Activated CD4-positive, alpha-beta T cell treated with anti-CD3 and anti-CD28 coated beads, Interleukin-2, amount 50 U/mL, for 16 hours (primary cell): ENCODE measurements around the gene SCP2.
"Not testable (repeated sequence)": the region's sequence is repeated elsewhere in the genome, so short reads cannot be mapped to it uniquely, and the experiment has no call there.

Experiments used
- DNase-seq: peaks from one replicate; pipeline ENCODE4 v3.0.0-alpha.2; 2020

SCP2 gene

DNA sequence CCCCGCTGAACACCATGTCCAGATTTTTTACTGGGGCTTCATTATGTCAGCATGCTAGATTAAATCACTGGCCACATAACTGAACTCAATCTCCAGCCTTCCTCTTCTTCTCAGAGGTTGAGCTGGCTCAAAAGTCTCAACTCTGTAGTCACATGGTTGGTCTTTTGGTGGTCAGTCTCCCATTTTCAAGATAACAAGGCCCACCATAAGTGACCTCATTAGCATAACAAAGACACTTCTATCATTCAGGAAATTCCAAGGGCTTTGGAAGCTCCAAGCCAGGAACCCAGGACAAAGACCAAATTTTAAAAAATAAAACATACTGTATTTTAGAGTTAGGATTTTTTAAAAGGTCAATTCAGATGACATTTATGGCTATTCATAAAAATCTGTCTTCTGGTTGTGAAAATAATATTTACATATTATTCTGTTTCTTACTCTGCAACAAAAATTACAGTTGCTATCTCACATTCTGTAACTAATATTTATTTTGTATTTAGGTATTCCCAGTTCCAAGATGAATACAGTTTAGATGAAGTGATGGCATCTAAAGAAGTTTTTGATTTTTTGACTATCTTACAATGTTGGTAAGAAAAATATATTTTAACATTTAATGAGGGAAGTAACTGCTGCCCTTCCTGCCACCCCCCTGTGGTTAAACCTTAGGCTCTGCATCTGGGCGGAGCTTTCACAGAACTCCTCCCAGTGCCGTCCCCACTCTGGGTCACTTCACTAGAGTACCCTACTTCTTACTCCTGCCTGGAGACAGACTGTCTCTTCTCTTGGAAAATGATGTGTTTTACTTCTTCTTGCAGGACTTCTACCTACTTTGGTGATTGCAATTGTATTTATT is 49.3 kb downstream of the SCP2 start:
- DNase-seq: no peak

DNA sequence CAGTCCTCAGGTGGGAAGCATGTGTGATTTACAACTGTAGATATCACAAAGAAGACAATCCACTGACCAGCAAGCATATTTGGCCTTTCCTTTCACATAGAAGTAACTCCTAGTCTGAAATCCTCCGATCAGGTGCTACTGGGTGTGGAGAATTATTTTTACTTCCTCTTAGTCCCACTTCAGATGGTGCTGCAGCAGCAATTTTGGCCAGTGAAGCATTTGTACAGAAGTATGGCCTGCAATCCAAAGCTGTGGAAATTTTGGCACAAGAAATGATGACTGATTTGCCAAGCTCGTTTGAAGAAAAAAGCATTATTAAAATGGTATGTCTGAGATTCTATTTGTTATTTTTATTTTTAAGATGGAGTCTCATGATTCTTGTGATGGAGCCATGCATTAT is 51.0 kb downstream of the SCP2 start:
- no peak for DNase-seq

DNA sequence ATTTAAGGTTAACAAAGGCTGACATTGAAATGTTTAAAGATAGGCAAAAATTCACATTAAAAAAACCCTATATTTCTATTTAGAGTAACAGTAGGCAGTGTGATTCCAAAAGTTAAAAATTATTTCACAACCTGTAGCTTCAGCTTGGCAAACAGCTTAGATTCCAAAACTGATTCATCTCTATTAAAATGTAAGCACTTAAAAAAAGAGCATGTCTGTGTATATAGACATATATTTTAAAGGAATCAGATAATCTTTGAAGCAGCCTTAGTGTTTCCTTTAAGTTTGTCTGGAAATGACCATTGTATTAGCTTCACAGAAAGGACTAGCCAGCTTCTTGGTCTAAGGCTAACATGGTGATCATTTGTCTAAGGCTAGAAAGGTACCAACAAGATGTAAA is 65.7 kb downstream of the SCP2 start:
- not testable (repeated sequence) for DNase-seq

DNA sequence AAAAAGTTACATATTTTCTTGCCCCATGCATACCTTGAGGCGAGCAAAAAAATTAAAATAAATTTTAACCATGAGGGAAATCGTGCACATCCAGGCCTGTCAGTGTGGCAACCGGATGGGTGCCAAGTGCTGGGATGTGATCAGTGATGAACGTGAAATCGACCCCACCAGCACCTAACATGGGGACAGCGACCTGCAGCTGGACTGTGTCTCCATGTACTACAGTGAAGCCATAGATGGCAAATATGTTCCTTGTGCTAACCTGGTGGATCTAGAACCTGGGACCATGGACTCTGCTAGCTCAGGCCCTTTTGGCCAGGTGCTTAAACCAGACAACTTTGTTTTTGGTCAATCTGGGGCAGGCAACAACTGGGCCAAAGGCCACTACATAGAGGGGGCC is 67.6 kb downstream of the SCP2 start:
- no peak for DNase-seq

DNA sequence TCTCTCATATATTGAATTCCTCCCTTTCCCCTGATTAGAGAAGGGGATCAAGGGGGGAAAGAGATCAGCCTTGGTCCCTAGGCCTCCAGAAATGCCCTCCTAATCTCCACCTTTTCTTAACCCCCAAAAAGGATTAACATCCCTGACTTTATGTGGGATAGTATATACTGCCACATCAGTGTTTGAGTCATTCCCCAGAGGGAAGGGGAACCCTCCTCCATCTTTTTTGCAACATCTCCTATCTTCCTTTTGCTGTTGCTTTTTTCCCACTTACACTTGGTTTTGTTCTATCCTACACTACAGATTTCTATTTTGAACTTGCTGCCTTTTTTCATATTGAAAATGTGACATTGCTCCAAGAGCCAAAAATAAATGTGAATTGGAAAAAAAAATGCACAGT is 69.6 kb downstream of the SCP2 start:
- DNase-seq: no peak

DNA sequence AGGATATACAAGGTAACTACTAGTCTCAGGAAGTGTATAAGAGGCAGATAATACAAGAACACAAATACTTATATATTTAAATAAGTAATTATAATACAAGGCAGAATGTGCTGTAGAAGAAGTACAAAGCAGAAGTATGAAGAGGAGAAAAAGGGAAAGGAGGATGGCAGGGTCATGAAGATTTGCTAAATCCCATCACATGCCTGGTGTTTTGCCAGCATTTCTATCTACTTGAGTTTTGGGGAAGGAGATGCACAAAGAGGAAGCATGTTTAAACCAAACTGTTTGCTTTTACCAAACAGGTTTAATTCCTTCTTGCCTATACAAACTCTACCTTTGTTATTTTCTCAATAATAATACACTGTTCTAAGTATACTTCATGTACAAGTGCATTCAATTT is 74.1 kb downstream of the SCP2 start:
- no peak for DNase-seq

DNA sequence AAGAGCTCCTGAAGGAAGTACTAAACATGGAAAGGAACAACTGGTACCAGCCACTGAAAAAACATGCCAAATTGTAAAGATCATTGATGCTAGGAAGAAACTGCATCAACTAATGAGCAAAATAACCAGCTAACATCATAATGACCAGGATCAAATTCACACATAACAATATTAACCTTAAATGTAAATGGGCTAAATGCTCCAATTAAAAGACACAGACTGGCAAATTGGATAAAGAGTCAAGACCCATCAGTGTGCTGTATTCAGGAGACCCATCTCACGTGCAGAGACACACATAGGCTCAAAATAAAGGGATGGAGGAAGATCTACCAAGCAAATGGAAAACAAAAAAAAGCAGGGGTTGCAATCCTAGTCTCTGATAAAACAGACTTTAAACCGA is 79.5 kb downstream of the SCP2 start:
- DNase-seq: not testable (repeated sequence)

DNA sequence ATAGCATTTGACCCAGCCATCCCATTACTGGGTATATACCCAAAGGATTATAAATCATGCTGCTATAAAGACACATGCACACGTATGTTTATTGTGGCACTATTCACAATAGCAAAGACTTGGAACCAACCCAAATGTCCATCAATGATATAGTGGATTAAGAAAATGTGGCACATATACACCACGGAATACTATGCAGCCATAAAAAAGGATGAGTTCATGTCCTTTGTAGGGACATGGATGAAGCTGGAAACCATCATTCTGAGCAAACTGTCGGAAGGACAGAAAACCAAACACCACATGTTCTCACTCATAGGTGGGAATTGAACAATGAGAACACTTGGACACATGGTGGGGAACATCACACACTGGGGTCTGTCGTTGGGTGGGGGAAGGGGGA is 83.2 kb downstream of the SCP2 start:
- DNase-seq: not testable (repeated sequence)

DNA sequence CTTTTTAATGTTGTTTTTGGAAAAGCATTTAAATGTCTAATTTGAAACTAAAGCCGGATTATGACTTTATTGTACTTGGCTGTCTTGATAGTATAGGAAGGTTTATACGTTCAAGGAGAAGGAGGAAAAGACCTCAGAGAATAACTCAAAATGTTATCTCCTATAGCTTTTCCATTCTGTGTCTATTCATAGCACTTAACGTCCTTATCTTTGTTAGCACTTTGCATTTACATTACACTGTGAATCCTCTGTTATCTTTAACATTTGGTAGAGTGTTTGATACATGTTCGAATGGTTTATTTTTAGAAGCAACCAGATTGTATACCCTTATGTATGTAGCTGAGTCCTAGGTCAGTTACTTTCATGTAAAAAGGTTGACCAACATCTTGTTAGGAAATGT is 84.1 kb downstream of the SCP2 start:
- no peak for DNase-seq

DNA sequence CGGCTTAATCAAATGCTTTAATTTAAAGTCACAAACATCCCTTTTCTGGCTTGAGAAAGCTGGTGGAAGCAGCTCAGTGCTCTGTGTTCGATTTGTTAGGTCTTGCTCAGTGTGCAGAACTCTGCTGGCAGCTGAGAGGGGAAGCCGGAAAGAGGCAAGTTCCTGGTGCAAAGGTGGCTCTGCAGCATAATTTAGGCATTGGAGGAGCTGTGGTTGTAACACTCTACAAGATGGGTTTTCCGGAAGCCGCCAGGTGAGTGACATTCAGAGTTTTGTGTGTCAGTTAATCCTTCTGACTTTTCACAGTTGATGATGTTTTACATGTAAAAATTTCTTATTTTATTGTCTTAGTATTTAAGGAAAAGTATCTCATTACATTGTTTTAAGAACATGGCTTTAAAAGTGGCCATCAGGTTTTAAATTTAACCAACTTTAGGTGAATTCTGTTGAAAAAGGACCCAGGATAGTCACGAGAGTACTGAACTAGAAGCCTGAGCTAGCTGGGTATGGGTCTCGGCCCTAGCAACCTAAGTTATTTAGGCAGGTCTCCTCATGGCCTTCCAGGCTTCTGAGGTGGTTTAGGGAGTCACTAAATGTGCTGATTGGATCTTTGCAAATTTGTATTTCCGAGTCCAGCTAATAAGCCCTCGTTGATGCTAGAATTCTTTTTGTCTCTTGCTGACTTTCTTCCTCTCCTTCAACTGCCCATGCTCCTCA is 87.9 kb downstream of the SCP2 start:
- peak; percentile 90 for DNase-seq

DNA sequence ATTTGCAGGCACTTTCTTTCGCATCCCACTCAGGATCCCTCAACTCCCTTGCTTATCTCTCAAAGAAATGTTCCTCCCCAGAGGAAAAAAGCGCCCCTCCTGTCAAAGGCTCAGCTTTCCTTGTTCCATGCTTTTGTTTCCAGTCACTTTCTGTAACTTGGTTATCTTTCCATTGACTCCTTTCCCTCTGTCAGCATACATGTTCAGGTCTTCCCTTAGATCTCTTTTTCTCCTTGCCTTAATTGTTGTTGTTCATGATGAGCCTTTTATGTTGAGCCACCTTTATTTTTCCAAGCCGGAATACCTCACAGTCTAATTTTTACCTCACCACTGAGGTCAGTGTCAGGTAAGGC is 88.4 kb downstream of the SCP2 start:
- DNase-seq: no peak

DNA sequence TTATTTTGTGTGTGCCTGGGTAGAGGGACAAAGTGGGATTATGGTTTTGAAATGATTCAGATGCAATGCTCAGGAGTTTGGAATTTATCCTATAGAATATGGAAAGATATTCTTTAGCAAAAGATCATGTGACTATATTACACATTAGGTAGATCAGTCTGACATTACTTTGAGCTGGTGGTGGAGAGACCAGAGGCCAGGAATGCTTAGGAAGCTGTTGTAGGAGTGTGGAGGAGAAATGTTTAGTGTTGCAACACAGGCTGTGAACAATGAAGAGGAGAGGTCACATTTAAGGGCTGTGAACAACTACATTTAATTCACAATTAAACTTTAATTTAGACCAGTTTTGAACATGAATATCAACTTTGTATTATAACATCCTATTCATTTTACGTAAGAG is 89.6 kb downstream of the SCP2 start:
- DNase-seq: no peak

DNA sequence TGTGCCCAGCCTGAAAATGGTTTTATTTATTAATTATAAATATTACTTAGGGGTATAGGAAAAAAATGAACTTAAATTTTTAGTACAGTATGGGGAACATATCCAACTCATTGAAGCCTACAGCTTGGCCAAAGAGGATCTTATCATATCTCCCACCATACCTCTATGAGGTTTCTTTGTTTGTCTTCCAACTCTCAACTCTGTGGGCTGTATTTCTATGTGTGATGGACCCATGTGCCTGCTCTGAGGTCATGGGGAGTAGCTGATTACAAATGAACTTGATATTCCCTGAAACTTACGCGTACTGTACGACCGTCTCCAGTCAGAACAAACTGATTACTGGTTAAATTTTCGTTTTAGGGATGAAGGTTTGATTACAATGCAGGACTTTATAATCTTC is 93.5 kb downstream of the SCP2 start:
- DNase-seq: no peak

DNA sequence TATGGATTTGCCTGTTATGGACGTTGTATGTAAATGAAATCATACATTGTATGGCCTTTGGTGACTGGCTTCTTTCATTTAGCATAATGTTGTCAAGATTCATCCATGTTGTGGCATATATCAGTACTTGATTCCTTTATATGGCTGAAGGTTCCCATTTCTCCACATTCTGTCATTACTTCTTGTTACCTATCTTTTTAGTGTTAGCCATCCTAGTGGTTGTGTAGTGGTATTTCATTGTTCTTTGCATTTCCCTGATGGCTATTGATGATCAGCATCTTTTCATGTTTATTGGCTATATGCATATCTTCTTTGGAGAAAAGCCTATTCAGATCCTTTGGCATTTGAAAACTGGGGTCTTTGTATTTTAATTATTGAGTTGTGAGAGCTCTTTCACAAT is 95.1 kb downstream of the SCP2 start:
- DNase-seq: no peak

DNA sequence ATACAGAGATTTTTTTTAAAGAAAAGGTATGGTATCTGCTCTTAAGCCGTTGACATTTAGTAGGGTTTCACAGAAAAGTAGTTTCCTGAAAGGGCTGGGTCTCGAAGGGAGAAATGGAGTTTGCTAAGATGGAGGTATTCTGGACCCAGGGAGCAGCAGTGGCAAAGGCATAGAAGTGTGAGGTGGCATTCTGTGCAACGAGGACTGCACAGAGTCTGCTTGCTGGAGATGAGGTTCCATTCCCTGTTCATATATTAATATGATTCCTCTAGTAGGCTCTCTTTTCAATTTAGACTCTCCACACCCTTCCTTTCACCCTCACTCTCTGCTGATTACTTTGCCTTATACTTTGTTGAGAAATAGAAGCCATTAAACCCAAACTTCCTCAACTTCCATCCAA is 96.5 kb downstream of the SCP2 start:
- no peak for DNase-seq

DNA sequence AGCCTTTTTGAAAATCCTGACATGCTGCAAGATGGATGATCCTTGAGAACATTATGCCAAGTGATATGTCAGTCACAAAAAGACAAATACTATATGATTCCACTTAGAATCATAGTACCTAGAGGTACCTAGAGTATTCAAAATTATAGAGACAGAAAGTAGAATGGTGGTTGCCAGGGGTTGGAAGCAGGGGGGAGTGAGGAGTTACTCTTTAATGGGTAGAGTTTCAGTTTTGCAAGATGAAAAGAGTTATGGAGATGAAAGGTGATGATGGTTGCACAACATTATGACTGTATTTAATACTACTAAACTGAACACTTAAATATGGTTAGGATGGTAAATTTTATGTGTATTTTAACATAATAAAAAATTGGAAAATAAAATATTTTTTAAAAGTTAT is 97.0 kb downstream of the SCP2 start:
- no peak for DNase-seq

DNA sequence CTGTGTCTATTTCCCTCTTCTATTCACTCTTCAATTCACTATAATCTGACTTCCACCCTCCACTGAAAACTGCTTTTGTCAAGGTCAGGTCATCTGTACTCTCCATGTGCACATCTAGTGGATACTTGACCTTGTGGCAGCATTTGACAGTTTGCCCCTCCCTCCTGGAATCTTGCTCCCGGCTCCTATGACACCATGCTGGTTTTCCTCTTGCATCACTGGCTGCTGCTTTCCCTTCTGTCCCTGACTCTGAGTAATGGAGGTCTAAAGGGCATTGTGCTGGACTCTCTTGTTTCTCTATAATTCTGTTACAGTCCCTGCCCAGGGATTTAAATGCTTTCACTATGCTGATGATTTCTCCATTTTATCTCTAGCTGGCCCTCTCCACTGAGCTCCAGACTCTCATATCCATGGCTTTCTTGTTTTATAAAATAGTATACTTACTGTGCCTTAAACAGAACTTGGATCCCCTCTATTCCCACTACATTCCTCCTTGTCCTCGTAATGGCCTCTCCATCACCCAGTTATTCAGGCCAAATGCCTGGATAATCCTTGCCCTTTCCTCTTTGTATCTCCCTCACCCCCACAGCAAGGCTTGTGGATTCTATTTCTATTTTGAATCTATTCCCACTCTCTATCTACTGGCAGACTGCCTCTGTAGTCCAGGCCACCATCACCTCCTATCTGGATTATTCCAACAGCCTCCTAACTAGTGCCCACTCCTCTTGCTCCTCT is 98.1 kb downstream of the SCP2 start:
- DNase-seq: no peak

DNA sequence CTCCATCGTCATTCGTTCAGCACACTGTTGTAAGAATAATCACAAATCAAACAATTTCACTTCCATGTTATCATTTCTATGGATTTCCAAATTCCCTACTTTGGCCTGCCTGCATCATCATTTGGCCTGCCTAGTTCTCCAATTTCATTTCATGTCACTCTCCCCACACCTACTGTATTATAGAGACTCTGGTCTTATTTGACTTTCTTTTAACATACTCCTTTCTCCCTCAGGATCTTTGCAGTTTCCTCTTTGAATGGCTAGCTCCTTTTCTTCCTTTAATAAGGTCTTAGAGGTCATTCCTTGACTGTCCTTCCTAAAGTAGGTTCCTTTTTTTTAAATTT is 98.7 kb downstream of the SCP2 start:
- no peak for DNase-seq

DNA sequence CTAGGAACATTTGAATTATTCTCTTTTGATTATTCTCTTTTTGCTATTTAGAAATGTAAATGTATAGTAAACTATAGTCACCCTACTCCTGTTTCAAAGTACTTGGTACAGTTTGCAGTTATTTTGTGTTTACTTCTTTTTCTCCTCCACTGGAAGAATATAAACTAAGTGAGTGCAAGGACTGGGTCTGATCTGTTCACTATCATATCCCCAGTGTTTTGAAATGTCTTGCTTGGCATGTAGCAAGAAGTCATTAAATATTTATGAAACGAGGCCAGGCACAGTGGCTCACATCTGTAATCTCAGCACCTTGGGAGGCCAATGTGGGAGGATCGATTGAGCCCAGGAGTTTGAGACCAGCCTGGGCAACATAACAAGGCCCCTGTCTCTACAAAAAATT is 99.2 kb downstream of the SCP2 start:
- DNase-seq: no peak

DNA sequence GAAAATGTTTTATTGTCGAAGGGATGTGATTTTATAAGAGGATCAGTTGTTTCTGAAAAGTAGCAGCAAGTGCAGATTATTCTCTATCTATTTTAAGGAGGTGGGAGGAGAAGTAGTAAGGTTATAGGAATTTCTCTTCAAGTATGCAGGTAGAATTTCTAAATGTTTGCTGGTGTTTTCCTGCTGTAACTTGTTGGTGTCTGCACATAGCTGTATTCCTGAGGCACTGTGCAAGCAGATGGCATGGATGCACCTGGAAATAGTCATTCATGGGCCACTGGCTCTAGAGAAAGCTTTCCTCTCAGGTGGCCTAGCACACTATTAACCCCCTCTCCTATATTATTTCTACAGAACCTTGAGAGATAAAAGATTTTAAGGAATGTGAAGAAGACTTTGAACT is 104.7 kb downstream of the SCP2 start:
- DNase-seq: no peak

DNA sequence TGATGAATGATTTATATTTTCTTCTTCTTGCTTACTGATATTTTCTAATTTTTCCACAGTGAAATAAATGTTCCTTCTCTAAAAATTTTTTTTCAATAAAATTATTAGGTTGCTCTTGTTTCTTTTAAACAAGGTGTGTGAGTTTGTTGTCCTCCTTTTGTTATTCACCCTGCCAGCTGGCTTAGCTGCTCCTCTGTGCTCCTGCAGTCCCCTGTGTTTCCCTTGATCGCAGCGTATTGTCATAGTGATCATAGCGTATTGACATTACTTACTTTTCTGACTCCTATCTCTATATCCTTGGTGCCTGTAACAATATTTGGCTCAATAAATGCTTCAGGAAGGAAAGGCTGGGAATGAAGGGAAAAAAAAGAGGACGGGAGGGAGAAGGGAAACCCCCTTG is 110.1 kb downstream of the SCP2 start:
- DNase-seq: no peak

DNA sequence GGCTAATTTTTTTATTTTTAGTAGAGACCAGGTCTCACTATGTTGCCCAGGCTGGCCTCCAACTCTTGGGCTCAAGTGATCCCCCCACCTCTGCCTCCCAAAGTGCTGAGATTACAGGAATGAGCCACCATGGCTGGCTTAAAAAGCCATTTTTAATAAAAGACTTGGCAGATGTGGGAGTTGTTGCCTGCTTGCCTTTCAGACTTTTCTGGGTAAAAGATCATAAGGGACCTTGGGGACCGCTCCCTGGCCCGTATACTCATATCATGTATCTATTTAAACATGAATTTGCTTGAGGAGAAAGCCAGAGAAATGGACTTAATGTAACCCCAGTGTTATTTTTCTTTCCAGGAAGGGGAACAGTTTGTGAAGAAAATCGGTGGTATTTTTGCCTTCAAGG is 111.5 kb downstream of the SCP2 start:
- DNase-seq: no peak

DNA sequence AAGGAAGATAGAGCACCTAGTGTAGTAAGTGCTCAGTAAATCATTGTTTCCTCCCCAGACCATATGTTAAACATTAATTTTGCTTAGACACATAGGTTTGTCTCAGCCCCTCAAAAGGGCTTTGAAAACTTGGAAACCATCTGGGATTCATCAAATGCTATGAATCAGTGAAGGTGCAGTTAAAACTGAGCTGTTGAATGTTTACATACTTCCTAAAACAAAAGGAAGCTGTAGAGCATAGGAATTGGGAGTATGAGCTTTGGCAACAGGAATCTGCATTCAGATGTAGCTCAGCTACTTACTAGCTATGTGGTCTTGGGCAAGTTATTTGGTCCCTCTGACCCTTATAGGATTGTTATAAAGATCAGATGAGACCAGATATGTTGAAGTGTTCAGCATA is 116.2 kb downstream of the SCP2 start:
- no peak for DNase-seq

DNA sequence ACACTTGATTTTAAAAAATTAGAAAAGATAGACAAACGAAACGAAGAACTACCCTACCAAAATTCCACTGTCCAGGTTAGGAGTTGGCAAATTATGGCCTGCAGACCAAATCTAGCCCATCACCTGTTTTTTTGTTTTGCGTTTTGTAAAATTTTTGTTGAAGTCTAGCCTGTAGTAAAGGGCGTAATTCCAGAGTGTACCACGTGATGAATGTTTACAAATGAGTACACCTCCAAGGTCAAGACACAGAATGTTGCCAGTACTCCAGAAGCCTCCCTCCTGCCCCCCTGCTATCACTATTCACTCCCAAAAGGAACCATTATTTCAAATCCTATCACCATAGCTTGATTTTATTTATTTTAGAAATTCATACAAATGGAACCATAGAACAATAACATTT is 117.8 kb downstream of the SCP2 start:
- DNase-seq: no peak
